ENCODE measurements around the gene DCAF8L1.

GRCh38 chrX:27966492-27966891, 14.8 kb downstream of the DCAF8L1 start:
- TF ChIP-seq CTCF (IDR thresholded peaks at IDR 0.05) (no peak), POLR2A (IDR thresholded peaks at IDR 0.05) (no peak), EP300 (IDR thresholded peaks at IDR 0.05) (no peak)
